SHP77 treated with DMSO at 0.1 percent for 48 hours (cell line): ENCODE measurements around the gene TOM1L2.
"Not testable (repeated sequence)": the region's sequence is repeated elsewhere in the genome, so short reads cannot be mapped to it uniquely, and the experiment has no call there.

ENCODE experiments used
- DNase-seq: peaks from one replicate; lab custom pipeline; 2025; lab: John Stamatoyannopoulos, UW

The TOM1L2 gene

DNA sequence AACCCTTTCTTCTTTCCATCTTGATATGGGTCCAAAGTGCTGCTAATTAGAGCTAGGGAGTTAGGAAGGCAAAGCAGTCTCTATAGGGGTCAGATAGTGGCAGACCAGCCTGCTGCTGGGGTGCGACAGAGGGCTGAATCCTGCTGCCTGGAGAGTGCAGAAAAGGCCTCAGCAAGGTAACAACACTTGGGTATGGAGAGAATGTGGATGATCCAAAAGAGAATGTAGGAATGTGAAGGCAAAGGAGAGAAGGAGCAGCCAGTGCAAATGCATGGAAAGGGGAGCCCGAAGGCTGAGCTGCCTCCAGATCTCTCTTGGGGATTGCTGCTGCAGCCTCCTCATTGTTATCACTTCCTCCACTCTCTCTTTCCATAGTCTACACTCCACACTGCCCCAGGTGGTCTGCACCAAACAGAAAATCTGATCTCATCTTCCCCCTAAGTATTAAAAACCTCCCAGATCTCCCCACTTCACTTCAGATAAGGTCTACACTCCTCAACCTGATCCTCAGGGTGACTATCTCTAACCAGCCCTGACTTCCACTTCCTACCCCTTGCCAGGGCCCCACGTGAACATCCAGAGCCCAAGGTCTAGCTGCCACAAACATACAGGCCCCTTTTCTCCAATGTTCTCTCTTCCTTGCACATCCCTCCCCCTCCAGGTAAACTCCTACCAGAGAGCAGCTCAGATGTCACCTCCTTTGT, 28.8 kb downstream of the TOM1L2 start:
- no peak for DNase-seq

DNA sequence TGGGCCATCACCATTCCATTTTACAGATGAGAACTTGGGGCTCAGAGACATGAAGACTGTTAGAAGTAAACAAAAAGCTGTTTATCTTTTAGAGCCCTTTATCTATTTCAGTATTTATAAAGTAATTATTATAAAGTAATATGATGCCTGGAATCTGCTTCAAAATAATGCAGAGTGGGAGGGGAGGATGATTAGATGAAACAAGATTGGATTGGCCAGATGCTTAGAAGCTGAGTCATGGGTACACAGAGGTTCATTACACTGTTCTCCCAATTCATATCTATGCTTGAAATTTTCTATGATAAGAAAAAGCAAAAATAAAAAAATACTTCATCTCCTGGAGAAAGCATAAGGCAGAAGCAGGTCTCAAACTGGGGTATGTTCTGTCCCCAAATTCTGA, 29.4 kb downstream of the TOM1L2 start:
- no peak for DNase-seq

DNA sequence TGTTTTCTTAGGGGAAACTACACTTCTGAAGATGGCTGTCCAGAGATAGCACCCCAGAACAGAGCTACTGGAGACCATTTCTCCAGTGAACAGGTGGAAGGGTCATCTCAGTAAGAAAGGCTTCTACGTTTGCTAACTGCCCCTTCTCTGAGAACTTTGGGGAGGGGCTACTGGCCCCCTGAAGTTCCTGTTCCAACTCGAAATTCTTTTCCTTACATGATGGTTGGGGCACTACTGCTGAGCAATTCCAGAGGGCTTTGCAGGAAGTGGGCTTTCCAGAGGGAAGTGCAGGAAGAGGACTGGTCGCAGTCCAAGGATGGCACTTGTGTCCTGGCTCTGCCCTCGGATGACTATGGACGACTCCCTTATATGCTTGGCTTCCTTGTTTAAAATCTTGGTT, 31.2 kb downstream of the TOM1L2 start:
- DNase-seq, result no peak

DNA sequence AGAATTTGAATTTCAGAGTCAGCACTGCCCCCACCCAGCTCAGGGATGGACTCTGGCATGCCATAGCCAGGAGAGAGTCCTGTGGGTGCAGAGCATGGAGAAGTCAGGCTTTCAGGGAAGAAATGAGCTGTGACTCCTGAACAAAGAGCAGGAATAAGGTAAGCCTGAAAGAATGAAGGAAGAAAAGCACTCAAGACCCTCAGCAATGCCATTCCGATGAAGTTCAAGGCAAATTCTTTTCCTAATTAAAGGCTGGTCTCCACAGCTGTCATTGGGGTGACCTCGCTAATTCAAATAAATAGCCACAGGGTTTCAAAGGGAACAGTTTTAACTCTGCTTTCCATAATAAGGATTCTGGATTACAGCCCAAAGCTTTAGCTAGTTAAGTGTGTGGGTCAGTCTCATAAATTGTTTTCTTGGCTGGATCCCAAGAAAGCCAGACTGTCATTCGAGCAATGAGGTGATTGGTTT, 31.7 kb downstream of the TOM1L2 start:
- DNase-seq, result no peak

DNA sequence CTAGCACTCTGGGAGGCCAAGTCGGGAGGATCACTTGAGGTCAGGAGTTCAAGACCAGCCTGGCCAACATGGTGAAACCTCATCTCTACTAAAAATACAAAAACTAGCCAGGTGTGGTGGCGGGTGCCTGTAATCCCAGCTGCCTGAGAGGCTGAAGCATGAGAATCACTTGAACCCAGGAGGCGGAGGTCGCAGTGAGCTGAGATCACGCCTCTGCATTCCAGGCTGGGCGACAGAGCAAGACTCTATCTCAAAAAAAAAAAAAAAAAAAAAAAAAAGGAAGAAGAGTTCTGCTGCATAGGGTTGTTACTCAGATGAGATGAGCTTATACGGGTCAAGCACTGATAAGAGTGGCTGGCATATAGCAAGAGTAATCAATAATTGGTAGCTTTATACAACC, 32.3 kb downstream of the TOM1L2 start:
- not testable (repeated sequence) for DNase-seq

DNA sequence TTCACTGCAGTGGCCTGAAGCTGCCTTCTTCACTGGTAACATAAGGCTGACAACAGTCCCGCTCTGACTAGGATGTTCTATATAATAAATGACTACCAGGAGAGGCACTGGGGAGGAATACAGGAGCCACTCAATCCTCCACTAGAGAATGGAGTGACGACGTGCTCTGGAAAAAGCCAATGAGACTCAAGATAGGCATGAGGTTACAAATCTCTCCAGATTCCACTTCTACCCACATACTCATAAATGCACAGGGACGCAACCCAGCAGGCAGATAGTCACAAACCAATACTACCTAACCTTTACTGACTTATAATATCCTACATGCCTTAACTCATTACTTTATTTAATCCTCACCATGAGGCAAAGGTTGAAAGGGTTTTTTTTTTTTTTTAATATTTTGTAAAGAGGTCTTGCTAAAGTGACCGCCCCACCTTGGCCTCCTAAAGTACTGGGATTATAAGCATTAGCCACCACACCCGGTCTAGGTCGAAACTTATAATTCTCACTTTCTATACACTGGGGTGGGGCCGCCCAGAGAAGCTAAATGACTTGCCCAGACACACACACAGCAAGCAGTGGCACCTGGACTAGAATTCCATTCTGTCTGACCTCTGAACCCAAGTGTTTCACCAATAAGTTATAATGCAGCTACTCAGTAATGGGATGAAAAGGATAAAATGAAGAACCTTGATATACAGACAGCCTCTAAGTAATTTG, 33.7 kb downstream of the TOM1L2 start:
- no peak for DNase-seq

DNA sequence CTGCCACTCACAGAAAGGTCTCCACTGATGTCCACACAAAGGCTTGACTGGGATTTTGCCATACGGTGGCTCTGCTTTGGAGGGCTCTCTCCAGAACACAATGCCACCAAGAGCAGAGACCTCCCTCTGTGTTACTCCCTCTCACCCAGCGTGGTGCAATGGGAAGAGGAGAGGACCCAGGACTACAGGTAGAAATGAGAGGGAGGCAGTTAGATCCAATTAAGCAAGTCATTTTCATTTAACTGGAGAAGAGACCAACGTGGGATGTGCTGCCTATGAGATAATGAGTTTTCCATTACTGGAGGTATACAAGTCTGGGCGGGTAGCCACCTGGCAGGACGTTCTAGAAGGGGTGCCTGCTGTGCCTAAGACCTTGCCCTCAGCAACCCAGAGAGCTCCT, 34.2 kb downstream of the TOM1L2 start:
- no peak for DNase-seq

DNA sequence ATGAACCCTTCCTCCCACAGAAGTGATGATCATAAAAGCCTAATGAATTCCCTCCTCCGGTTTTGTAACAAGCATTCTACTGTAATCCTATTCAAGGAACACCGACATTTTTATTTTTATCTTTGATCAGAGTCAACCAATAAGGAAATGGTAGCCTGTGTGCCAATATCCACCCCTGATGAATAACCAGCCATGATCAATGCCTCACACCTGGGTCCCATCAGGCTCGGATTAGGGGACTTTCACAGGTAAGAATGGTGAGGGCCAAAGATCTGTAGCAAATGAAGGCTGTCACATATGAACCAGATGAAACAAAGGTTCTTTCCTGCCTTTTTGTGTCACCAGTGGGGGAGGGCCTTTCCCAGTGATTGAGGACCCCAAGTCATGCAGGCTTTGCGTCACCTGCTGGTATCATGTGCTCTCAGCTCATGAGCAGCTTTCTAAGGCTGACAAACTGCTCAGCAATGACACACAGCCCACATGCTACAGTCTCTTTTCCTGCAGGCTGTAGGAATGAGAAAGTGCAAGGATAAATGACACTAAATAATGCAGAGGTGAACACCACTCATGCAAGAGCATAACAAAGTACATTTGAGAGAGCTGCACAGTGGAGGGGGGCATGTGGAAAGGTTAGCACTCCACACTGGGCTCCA, 34.9 kb downstream of the TOM1L2 start:
- no peak for DNase-seq

DNA sequence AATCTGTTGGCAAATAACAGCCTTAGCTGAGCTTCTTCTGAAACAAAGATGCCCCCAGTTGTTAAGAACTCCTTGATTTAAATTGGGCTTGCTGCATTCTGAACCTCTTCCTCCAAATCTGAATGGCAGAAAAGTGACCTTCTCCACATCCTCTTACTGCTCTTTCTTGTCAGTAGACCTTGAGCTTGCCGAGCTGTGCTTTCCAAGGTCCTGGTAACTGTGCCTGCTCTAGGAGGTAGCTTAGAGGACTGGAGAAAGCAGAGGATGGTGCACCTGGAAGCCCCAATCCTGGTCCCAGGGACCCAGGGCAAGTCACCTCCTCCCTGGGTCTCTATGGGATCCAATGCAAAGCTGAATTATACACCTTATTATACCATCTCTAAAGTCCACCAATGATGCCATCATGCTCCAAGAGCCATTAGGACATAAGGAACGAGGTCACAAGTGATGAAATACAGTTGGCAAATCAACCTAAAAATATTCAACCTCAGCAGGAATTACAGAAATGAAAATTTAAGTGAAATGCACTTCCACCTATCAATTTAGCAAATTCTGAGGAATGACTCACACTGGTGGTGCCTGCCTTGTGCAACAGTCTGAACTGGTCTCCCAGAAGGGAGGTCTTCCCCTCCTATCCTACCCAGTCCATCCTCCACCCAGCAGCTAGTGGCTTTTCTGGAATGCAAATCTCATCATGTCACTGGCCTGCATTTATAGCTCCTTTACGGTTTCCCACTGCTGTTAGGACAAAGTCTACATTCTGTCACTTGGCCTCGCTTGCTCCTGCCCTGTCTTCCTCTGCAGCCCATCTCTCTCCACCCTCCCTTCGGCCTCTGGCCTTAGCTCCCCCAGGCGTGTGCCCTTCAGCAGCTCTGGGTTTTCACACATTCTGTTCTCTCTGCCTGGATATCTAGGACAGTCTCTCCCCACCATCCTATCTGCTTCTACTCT, 36.6 kb downstream of the TOM1L2 start:
- no peak for DNase-seq

DNA sequence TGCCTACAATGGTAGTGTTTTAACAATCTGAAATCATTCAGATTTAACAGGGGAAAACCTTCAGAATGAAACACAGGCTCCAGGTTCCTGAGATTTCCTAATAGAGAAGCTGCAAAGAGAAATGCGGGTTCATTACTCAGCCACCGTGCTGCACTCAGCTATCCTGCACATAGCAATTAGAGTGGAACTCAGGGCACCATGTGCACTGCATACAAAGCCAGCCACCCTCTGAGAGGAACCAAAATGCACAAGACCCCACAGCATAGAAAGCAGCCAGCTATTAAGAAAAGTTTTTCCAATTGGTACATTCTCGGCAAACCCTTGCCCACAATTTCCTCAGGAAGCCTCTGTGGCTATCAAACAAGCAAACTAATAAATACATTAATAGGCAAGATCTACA, 37.4 kb downstream of the TOM1L2 start:
- no peak for DNase-seq

DNA sequence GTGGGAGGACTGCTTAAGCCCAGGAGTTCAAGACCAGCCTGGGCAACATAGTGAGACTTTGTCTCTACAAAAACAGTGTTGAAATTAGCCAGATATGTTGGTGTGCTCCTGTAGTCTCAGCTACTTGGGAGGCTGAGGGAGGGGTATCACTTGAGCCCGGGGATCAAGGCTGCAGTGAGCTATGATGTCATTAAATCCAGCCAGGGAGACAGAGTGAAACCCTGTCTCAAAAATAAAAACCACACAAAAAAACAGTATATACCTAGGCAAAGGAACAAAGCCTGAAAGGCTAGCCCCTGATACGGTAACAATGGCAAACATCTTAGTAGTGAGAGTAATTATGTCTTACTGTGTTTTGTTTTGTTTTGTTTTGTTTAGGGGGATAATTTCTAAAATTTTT, 38.0 kb downstream of the TOM1L2 start:
- no peak for DNase-seq

DNA sequence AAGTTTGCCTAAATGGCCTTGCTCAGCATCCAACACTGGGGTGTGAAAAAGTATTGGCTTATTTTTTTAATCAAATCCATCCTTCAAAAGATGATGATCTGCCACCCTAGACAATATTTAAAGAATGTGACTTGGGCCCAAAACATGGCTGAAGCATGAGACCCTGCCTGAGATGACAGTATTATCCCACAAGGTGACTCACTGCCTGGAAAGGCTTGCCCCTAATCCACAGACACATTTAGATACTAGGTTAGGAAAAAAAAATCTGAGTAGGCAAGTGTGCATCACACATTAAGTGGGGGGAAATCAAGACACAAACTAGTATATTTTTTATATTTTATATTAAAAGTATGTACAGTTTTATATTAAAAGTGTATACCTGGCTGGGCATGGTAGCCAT, 38.4 kb downstream of the TOM1L2 start:
- no peak for DNase-seq

DNA sequence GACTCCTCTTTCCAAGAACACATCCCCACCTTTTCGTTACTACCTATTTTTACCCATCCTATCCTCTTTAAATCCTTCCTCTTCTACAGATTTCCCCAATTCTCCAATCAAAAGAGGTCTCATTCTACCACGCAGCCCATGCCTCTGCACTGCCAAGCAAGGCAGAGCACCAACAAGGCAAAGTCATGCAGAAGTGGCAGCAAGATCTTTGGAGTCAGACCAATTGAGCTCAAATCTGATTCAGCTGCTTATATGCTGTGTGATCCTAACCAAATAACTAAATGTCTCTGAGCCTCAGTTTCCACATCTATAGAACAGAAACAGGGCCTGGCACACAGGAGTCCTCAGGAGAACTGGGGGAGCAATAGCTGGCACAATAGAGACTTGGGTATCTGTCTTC, 41.0 kb downstream of the TOM1L2 start:
- no peak for DNase-seq

DNA sequence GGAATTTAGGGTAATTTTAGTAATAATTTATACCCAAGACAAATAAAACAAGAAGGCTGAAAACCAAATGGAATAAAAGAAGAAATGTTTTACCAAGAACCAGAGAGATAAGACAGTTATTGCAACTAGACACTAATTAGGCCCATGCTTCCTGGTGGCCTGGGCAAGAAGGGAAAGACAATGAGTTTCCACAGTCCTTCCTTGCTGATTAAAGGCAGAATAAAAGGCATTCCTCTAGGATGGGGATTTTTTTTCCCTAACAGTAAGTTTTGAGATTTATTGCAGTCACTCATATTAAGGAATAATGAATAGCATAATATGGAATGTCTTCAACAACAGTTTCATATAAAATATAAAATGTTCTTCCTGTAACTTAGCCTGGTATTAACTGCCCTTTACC, 41.5 kb downstream of the TOM1L2 start:
- DNase-seq, result no peak

DNA sequence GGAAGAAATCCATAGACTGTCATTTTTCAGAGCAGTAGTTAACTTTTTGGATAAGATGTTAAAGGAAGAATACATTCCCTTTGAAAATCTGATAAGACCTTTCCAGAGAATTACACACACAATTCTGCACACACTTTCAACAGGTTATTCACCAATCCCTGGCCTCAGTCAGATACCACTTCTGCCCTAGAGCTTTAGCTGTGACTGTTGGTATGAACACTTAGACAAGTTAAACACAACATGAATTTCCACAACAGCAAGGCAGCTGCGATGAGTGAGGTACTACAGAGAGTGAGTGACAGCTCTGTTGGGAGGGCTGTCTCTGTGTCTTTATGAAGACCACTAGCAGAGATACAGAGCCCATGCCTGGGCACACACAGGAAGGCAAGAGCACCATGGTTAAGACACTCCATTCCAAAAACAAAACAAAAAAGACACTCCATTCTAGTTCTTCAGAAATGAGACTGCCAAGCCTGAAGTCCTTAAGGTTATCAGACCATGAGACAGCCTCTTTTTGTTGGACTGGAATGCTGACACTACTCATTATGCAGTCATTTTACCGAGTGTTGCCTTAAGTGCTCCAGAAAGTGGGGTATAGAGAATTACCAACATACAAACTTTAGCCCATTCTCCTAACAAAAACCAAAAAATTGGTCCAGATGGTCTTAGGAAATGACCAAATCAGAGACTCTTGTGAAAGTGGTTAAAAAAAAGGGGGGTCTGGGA, 42.4 kb downstream of the TOM1L2 start:
- no peak for DNase-seq

DNA sequence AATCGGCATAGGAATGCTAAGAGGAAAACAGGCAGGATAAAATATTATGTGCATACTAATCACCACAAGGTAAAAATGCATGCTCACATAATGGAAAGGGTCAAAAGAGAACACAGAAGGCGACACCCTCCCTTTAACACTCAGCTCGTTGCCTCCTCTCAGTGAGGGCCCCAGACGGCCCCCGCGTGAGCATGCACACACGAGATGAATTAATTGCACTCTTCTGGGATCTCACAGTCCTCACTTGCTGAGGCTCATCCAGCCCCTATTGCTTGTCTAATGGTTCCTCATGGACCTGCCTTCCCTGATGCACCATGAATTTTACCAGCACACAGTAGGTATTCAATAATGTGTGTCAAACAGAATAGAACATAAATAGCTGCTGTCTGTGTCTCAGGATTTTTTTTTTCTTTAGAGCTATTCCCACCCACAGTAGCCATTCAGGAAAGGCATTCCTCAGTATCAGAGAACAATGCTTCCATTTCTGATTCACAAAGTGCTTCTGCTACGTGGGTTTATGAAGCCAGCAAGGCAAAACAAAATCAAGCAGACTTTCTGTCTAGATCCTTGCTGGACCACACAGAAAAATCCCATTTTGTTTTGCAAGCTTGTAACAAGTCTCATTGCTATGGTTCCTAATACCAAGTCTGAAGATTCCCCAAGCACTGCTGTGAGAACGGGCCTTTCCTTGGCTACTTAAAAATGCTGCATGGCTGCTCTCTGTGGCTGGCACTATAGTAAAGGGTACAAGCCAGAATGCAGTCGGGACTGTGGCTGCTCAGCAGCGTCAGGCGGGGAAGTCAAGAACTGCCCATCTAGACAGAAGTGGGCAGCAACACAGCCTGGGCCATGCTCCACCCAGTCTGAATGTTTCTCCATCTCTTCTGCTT, 43.6 kb downstream of the TOM1L2 start:
- no peak for DNase-seq

DNA sequence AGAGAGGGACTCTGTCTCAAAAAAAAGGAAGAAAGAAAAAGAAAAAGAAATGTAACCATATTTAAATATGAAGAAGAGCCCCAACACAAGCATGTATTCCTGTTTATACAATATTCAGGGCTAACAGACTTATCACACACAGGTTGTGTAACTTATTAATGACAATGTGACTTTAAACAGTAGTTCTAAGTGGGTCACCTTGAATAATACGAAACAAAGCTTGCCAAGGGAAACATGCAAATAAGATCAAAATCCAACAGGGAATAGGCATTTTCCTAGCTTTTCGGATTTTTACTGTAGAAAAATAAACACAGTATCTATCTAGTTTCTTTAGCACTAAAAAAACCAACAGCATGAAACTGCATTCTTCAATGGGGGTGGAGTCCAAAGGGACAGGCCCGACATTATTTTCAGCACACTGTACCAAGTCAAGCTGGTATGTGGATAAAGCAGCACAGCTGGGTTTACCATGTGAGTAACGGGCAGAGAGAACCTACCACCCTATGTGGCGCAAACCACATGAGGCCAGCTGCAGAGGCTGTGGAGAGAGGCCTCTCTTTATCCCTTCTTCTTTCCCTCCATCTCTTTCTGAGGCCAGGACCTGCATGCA, 45.3 kb downstream of the TOM1L2 start:
- no peak for DNase-seq

DNA sequence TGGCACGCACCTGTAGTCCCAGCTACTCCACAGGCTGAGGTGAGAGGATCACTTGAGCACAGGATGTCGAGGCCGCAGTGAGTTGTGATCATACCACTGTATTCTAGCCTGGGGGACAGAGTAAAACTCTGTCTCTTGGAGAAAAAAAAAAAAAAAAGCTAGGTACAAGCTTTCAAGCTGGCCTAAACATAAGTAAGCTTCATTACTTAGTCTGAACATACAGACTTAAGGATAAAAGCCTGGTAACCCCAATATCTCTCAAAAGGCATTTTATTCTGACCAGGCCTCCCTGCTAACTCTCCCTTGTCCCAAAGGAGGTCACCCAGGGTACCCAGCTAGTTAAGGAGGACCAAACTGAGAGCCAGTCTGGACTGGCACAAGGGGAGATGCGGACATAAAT, 46.2 kb downstream of the TOM1L2 start:
- DNase-seq, result no peak

DNA sequence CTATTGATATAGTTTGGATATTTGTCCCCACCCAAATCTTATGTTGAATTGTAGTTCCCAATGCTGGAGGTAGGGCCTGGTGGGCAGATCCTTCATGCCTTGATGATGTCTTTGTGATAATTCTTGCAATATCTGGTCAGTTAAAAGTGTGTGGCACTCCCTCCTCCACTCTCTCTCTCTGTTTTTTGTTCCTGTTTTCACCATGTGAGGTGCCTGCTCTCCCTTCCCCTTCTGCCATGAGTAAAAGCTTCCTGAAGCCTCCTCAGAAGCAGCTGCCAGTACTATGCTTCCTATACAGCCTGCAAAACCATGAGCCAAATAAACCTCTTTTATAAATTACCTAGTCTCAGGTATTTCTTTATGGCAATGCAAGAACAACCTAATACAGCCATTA, 47.3 kb downstream of the TOM1L2 start:
- DNase-seq, result no peak
